NAMALWA (cell line): ENCODE results near the gene SUSD3.
"Not testable (repeated sequence)": the region's sequence is repeated elsewhere in the genome, so short reads cannot be mapped to it uniquely, and the experiment has no call there.

ENCODE experiments used
- DNase-seq: peaks from one replicate; pipeline ENCODE4 v3.0.0-alpha.2; 2015; ENCODE audit warnings: low spot score

The SUSD3 gene

GRCh38 chr9:93112116-93112863 is 53.8 kb downstream of the SUSD3 start:
- DNase-seq = no peak

GRCh38 chr9:93112864-93113389 is 54.4 kb downstream of the SUSD3 start:
- DNase-seq = no peak

- no peak for DNase-seq
These were observed 55.9 kb downstream of the SUSD3 start for GRCh38 chr9:93114169-93114983.

- no peak for DNase-seq
These were observed 56.5 kb downstream of the SUSD3 start for GRCh38 chr9:93114984-93115335.

GRCh38 chr9:93115486-93116071 is 57.1 kb downstream of the SUSD3 start:
- no peak for DNase-seq

- no peak for DNase-seq
These were observed 57.8 kb downstream of the SUSD3 start for GRCh38 chr9:93116072-93116961.

- not testable (repeated sequence) for DNase-seq
These were observed 59.0 kb downstream of the SUSD3 start for GRCh38 chr9:93117521-93117920.

GRCh38 chr9:93117924-93118862 is 59.7 kb downstream of the SUSD3 start:
- DNase-seq = no peak

- no peak for DNase-seq
These were observed 60.6 kb downstream of the SUSD3 start for GRCh38 chr9:93118863-93119702.

- DNase-seq = no peak
These were observed 61.1 kb downstream of the SUSD3 start for GRCh38 chr9:93119703-93119952.

GRCh38 chr9:93119953-93120845 is 61.7 kb downstream of the SUSD3 start:
- DNase-seq = peak; percentile 76

GRCh38 chr9:93120846-93121315 is 62.4 kb downstream of the SUSD3 start:
- DNase-seq = no peak

- DNase-seq = no peak
These were observed 63.1 kb downstream of the SUSD3 start for GRCh38 chr9:93121316-93122241.

GRCh38 chr9:93122721-93123221 is 64.3 kb downstream of the SUSD3 start:
- no peak for DNase-seq

GRCh38 chr9:93123561-93124283 is 65.2 kb downstream of the SUSD3 start:
- DNase-seq = no peak

- no peak for DNase-seq
These were observed 66.3 kb downstream of the SUSD3 start for GRCh38 chr9:93124793-93125192.
